Activated CD4-positive, alpha-beta T cell treated with anti-CD3 and anti-CD28 coated beads, Interleukin-2, amount 50 U/mL, for 48 hours (primary cell): ENCODE results near the gene ADAMTS4.

Source experiments
- DNase-seq, 2 experiments: peaks; one replicate each; pipeline ENCODE4 v3.0.0-alpha.2; 2020

The ADAMTS4 gene

GRCh38 chr1:161195171-161195570 is 3.7 kb downstream of the ADAMTS4 start:
- no peak for DNase-seq

- no peak for DNase-seq
These were observed 5.2 kb downstream of the ADAMTS4 start for GRCh38 chr1:161193561-161194235.

- peak; percentile 62 to 73 for DNase-seq
These were observed 6.1 kb downstream of the ADAMTS4 start for GRCh38 chr1:161192476-161193465.

DNA sequence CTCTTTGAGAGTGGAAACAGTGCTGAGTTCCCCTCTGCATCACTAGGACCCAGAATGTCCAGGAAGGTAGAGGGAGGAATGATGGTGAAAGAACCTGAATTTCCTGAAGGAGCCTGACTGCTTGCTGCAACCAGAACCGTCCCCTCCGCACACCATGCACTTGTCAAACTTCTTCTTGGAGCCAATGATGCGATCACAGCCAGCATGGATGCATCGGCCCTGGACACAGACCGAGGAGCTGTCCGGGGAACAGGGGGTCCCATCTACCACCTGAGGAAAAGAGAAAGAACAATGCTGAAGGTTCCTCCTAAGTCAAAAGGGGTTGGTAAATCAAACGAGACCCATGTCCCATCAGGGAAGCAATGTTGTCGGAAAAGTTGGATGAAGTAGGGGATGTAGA is 6.9 kb downstream of the ADAMTS4 start:
- no peak for DNase-seq

DNA sequence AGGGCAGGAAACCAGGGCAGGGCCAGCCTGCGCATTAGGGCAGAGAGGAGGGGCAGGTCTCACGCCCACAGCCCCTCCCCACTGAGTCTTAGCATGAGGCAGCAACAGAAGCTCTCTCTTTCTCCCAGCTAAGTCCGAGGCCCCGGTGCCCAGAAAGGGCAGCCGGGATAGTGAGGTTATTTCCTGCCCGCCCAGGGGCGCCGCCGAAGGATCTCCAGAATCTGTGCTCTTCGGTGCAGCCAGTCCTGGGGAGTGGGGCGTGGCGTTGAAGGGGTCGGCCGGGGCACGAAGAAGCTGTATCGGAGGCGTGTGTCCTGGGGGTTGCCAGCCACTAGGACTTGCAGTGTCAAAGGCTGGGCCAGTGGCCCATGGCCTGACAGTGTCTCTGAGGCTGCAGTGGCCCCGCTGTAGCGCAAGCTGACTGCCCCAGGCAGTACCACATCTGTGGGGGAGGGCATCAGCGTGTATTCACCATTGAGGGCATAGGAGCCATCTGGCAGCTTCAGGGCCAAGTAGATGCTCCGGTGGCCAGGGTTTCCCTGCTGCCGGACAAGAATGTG is 7.8 kb downstream of the ADAMTS4 start:
- no peak for DNase-seq

DNA sequence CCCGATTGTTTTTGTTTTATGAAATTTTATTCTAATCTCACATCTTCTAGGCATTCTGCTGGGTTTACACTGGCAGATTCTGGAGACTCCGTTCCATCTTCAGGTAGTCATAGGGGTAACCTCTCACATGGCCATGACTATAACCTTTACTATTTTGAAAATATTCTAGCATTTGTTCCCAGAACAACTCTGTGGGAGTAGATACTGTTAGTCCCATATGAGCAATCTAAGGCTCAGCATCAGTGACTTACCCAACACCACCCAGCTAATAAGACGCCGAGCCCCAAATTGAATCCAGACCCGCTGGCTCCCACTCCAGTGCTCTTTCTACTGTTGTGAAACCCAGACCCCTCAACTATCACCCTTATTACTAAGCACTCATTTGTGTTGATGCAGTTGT is 9.8 kb downstream of the ADAMTS4 start:
- DNase-seq, result no peak

DNA sequence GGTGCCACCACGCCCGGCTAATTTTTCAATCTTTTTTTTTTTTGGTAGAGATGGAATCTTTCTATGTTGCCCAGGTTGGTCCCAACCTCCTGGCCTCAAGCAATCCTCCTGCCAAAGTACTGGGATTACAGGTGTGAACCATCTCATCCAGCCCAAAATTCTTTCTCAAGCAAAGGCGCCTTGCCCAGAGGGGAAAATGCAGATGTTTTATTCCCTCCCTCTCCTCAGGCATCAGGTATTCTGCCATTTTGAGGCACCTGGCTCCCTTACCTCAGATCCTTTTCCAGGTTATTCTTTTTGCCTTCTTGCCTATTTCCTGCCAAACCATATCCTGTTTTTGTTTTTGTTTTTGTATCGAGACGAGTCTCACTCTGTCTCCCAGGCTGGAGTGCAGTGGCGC is 10.5 kb downstream of the ADAMTS4 start:
- no peak for DNase-seq

GRCh38 chr1:161187311-161187710 is 11.5 kb downstream of the ADAMTS4 start:
- DNase-seq, result no peak

DNA sequence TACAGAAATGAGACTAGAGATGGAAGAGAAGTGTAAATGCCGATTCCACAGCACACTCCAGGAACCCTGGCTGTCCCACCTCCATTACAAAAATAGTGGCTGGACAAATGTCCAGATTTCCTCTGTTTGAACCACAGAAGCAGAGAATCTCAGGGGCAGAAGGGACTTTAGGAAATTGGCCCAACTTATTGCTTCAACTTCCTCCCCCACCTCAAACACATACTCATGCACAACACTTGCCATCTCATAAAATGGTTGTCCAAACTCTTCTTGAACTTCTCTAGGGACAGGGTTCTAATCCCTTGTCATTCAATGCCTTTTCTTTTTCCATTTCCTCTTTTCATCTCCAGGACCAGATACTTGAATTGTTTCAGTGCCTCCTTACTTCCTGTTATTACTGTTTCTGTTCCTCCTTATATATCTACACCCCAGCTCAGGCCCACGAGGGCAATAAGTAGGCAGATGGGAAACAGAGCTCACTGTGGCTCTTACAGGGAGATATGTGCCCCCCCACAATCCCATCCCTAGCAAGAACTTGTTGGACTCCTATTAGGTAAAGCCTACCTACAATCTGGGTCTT is 13.0 kb downstream of the ADAMTS4 start:
- DNase-seq, result no peak

DNA sequence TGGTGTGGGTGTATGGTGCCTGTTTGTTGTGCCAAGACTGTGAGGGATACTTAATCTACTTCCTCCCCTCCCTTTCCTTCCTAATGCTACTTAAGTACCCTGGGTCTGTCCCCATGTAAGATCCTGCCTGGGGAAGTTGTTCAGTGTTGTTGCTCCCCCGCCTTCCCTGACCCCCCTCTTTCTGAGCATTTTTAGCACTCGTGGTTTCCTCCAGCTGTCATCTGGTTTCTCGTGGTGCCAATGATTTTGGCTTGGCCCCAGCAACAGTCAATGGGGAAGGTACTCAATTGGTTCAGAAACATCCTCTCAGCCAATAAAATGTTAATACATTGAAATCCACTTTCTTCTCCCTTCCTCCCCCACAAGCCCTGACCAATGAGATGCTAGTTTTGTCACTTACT is 13.6 kb downstream of the ADAMTS4 start:
- peak; percentile 68 to 74 for DNase-seq

- DNase-seq, result peak; percentile 59 to 73
These were observed 16.6 kb downstream of the ADAMTS4 start for GRCh38 chr1:161182214-161182613.

- no peak for DNase-seq
These were observed 18.2 kb downstream of the ADAMTS4 start for GRCh38 chr1:161180639-161181038.

DNA sequence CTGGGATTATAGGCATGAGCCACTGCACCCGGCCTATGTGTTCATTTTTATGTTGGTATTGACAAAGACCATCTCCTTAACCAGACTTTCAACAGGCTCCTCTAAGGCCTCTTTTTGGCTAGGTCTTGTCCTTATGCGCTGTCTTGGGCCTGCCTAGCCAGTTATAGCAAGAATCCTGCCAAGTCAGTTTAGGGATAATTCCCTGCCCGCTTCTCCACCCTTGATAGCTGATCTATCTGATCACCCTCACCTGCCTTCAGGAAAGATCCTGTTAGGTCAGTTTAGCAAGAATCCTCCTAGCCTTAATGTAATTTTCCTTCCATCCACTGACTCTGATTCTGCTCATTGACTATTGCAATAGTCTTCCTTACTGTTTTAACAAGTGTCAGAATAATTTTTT is 19.2 kb downstream of the ADAMTS4 start:
- no peak for DNase-seq

DNA sequence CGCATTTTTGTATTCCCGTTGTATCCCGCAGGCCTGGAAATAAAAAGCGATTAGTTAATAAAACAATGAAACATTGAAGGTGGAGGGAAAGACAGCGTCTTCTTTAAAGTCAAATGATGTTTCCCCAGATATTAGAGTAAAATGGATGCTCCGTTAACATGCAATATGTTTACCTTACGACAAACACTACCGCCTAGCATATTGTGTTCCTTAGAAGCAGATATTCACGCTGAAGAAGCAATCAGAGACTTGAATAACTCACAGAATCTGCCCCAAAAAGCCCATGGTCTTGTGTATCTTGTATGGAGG is 21.0 kb downstream of the ADAMTS4 start:
- no peak for DNase-seq

DNA sequence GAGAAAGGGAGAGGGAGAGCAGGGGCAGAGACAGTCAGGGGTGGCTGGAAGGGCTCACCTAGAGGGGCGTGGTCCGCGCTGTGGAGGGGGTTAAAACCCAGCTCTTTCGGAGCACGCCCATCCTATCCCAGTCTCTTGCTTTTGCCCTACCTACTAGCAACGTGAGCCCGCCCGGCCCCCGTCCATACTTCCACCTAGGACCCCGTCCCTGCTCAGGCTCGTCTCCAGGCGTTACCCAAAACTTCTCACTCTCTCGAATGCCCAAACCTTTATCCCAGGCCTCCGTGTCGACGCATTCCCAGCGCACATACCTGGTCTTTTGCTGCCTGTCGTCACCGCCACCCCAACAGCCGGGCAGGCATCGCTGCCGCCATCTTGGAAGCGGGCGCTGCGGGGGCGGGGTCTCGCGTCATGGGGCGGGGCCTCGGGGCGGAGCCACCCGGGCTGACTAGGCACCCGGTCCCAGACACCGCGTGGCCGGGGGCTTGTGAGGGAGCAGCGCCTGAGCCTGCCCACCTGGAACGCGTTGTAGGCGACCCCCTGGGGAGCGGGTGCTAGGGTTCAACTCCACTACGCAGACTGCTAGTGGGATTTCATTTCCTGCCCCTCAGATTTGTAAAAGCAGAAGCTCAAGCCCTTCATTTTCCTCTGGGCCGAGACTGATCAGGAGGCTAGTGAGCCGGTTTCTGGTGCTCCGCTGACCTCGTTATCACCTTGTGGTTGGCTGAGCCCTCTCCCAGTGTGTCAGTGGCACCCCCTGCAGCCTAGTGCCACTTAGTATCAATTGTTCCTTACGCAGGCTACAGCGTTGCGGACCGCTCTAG is 21.5 kb downstream of the ADAMTS4 start, which contains the start of gene B4GALT3:
B4GALT3 (minus strand) TSS at position 396 of the 824 bp plus-strand sequence. CDS start 1,447 bp downstream, outside the sequence.
- DNase-seq, result peak; percentile 98

DNA sequence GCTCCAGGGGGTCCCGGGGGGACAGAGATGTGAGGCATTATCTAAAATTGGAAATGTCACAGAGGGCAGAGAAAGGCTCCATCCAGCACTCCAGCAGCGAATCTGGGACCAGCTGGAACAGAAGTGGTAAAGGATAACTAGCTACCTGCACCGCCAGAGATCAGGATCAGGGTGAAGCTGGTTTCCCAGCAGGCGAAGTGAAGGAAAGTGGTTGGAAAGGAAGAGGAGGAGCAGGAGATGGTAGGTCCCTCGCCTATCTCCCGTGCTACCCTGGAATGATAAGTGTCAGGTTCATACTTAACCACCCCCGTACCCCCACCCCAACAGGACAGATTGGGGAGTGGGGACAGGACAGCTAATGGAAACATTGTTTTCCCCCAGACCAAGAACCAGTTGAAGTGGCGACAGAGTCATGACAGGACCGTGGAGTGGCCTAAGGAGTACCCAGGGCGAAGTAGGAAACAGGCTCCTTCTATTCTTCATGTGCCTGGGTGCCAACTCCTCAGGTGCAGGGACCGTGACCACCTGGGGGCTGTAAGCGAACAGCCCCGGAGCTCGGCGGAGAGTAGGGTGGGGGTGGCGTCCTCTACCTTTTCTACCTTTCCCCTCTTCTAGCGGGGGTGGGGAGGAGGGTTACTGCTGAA is 22.3 kb downstream of the ADAMTS4 start:
- no peak for DNase-seq

DNA sequence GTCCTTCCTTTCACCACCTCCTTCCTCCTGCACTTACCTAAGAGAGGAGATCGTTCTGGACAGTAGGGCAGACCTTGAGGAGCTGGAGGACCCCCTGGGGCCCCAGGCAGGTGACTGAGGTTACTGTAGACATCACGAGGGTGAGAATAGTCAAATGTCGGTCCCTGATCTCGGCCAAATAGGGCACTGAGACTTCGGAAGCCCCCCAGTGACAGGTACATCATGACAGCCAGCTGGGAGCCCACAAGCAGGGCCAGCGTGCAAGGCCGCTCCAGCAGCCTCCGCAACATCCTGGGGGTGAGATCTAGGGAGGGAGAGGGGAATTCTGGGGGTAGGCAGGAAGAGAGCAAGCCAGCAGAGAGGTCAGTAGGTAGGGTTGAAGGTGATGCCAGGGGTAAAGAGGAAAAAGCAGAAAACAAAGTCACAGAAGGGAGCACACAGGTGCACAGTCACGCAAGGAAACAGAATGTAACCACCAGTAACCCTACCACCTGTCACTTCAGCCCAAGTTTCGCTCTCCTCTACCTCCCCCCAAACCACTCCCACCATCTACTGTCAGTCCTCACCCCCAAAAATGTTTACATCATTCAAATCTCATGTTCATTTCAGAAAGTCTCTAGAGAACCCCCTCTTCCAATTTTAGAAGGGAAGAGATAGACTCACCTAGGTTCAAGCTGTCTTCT is 22.9 kb downstream of the ADAMTS4 start:
- no peak for DNase-seq

DNA sequence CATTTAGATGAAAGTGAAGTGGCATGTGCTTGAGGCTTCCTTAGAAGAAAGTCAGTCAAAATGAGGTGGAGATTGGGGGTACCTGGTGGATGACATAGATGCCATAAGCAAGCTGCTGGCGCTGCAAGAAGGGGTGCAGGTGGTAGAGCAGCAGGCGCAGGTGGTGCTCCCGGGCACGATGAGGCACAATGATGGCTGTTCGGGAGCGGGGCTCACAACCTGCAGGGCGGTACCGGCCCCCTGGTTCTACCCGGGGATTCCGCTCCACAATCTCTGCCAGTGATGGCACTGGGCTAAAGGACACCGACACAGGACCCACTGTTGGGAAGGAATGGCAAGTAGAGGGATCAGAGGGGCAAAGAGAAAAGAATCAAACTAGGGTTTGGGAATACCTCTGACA is 23.9 kb downstream of the ADAMTS4 start:
- no peak for DNase-seq

DNA sequence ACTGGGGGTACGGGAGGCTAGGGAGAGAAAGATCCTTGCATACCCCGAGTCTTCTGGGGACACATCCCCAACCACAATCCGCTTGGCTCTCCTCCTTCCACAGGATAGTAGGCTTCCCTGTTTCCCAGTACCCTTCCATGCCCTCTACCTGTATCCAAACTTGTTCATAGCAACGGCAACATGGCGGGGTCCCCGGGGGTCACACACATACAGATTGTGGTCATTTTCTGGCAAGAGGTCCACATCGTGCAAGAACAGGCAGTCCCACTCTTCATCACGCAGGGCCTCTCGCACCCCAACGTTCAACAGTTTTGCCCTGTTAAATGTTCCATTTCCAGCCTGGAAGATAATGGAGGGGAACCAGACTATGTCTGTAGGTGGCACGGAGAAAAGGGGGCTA is 25.1 kb downstream of the ADAMTS4 start:
- no peak for DNase-seq

GRCh38 chr1:161172776-161173376 is 26.0 kb downstream of the ADAMTS4 start:
- DNase-seq, result no peak

DNA sequence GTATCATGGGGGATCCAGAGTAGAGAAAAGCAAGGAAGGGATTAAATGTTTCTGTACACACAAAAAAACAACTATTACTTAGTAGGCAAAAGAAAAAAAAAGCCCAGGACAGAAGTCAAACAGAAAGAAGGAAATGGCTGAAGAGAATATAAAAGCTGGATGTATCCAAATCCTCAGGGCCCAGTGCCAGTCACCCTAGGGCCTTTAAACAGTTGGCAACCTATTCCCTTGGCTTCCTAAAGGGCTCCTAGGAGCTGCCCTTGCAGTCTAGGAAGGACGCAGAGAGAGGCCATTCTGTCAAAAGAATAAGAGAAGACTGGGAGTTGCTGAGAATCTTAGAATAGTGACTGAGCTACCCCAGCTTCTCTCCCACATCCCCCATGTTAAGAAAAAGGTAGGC is 26.5 kb downstream of the ADAMTS4 start:
- DNase-seq, result no peak
